HepG2 (cell line): ENCODE measurements around the gene NUP133. TPM values are rescaled to one million over a fixed set of nuclear protein-coding genes. Genes with fewer than 3 reads are reported as not detected.
A peak's percentile ranks its signal among the peaks of the same experiment; 100 is the strongest.

Experiments used
- ATF4 ChIP-seq, 2 experiments: fragments of 450-650 bp in 1 of 2; sonication (generic) in 1 of 2; formaldehyde crosslinking; IDR thresholded peaks; 2 replicates each; pipeline versions ENCODE4 v1.5.0 to v1.8.0; 2020 to 2022; ENCODE audit warnings: mild to moderate bottlenecking in 1 of 2, missing genetic modification reagents in 1 of 2
- ATM ChIP-seq: fragments of 450-650 bp; IDR thresholded peaks from 2 replicates; pipeline ENCODE4 v1.7.1; 2017; ENCODE audit warnings: mild to moderate bottlenecking, borderline replicate concordance
- BRCA1 ChIP-seq: sonication (generic); formaldehyde crosslinking; IDR thresholded peaks from 2 replicates; pipeline ENCODE4 v1.4.0; 2020; ENCODE audit warnings: missing genetic modification reagents
- CEBPG ChIP-seq: IDR thresholded peaks from 2 replicates; pipeline ENCODE4 v1.6.1; 2016
- FOXA1 ChIP-seq, 2 experiments: fragments of 450-650 bp in 1 of 2; sonication (generic) in 1 of 2; formaldehyde crosslinking in 1 of 2; IDR thresholded peaks; 2 replicates each; pipeline versions ENCODE4 v1.4.0 to v1.6.1; 2016 to 2020; ENCODE audit warnings: missing genetic modification reagents in 1 of 2
- HOXA5 ChIP-seq: sonication (generic); formaldehyde crosslinking; IDR thresholded peaks from 2 replicates; pipeline ENCODE4 v1.4.0; 2020; ENCODE audit warnings: missing genetic modification reagents
- NFATC3 ChIP-seq: sonication (generic); formaldehyde crosslinking; IDR thresholded peaks from 2 replicates; pipeline ENCODE4 v1.5.1; 2020; ENCODE audit warnings: mild to moderate bottlenecking, missing genetic modification reagents
- NR3C1 ChIP-seq: sonication (generic); formaldehyde crosslinking; IDR thresholded peaks from 2 replicates; pipeline ENCODE4 v1.4.0; 2020; ENCODE audit warnings: missing genetic modification reagents
- TAF15 ChIP-seq: fragments of 200-400 bp; formaldehyde crosslinking; IDR thresholded peaks from one replicate; pipeline ENCODE4 v1.6.1; 2018; ENCODE audit warnings: mild to moderate bottlenecking, low read depth, low read length; ENCODE audit not compliant: poor library complexity, severe bottlenecking
- TBL1XR1 ChIP-seq: fragments of 150-350 bp; IDR thresholded peaks from 2 replicates; pipeline ENCODE4 v1.6.1; 2014; ENCODE audit warnings: borderline replicate concordance, low read length; ENCODE audit not compliant: partially characterized antibody
- TCF7 ChIP-seq: sonication (generic); IDR thresholded peaks from 2 replicates; pipeline ENCODE4 v1.6.1; 2016; ENCODE audit warnings: antibody characterized with exemption, low read depth
- THYN1 ChIP-seq: sonication (generic); formaldehyde crosslinking; IDR thresholded peaks from 2 replicates; pipeline ENCODE4 v1.8.1; 2023; ENCODE audit warnings: low read depth, mild to moderate bottlenecking, moderate library complexity, missing genetic modification reagents, borderline replicate concordance
- ZBTB8A ChIP-seq: sonication (generic); formaldehyde crosslinking; IDR thresholded peaks from 2 replicates; pipeline ENCODE4 v1.4.0; 2020; ENCODE audit warnings: mild to moderate bottlenecking, low read depth, missing genetic modification reagents, borderline replicate concordance
- ZMYM3 ChIP-seq: sonication (generic); formaldehyde crosslinking; IDR thresholded peaks from 2 replicates; pipeline ENCODE4 v1.5.1; 2020; ENCODE audit warnings: mild to moderate bottlenecking, missing genetic modification reagents
- ZNF446 ChIP-seq: sonication (generic); formaldehyde crosslinking; IDR thresholded peaks from 2 replicates; pipeline ENCODE4 v1.5.0; 2020; ENCODE audit warnings: mild to moderate bottlenecking, missing genetic modification reagents
- ZNF460 ChIP-seq: sonication (generic); formaldehyde crosslinking; IDR thresholded peaks from 2 replicates; pipeline ENCODE4 v1.5.1; 2020; ENCODE audit warnings: missing genetic modification reagents, mild to moderate bottlenecking, borderline replicate concordance
- ZNF557 ChIP-seq: sonication (generic); formaldehyde crosslinking; IDR thresholded peaks from 2 replicates; pipeline ENCODE4 v1.4.0; 2020; ENCODE audit warnings: missing genetic modification reagents
- ZNF775 ChIP-seq: sonication (generic); formaldehyde crosslinking; IDR thresholded peaks from 2 replicates; pipeline ENCODE4 v1.4.0; 2020; ENCODE audit warnings: missing genetic modification reagents, mild to moderate bottlenecking, moderate library complexity, borderline replicate concordance
- ZNF790 ChIP-seq: sonication (generic); formaldehyde crosslinking; IDR thresholded peaks from 2 replicates; pipeline ENCODE4 v1.8.0; 2022; ENCODE audit warnings: missing genetic modification reagents, mild to moderate bottlenecking, borderline replicate concordance
- polyA plus RNA-seq, 8 experiments: library from polyadenylated mRNA; depleted of rRNA in 3 of 8; stranded (reverse) in 7 of 8; unstranded in 1 of 8; fragments of >200 nt; fragmentation: Illumina TruSeq in 4 of 8; extraction: Trizol in 4 of 8; gene quantifications; 2 replicates each; pipeline versions ENCODE4 v1.2.1 to v1.2.3, GENCODE V29; 2011 to 2016; ENCODE audit warnings: low read depth in 4 of 8, missing spikeins in 1 of 8, mixed read lengths in 1 of 8; ENCODE audit not compliant: insufficient read depth in 1 of 8
- total RNA-seq, 5 experiments: library from RNA; depleted of rRNA; stranded (reverse); fragments of >200 nt; fragmentation: Illumina TruSeq; extraction: Trizol; gene quantifications; 2 replicates each; pipeline ENCODE4 v1.2.3, GENCODE V29; 2016; ENCODE audit warnings: low read depth in 1 of 5
- TF ChIP-seq, protein P1 (sequence below): sonication (generic); formaldehyde crosslinking; IDR thresholded peaks from 2 replicates; pipeline ENCODE4 v1.5.0; 2020; ENCODE audit warnings: mild to moderate bottlenecking, missing genetic modification reagents, borderline replicate concordance
- TF ChIP-seq, protein P2 (sequence below): sonication (generic); formaldehyde crosslinking; IDR thresholded peaks from 2 replicates; pipeline ENCODE4 v1.8.0; 2022; ENCODE audit warnings: mild to moderate bottlenecking, missing genetic modification reagents; ENCODE audit not compliant: insufficient replicate concordance

Gene NUP133
- total and polyA plus RNA-seq, 2 of the 13 experiments (the other 11 are each of a cell fraction or from before 2014, with no cell fraction given) = 17.7 to 45.6 TPM

GRCh38 chr1:229430761-229431283 is 77.3 kb downstream of the NUP133 start (continued):
- TF ChIP-seq, protein P1, sequence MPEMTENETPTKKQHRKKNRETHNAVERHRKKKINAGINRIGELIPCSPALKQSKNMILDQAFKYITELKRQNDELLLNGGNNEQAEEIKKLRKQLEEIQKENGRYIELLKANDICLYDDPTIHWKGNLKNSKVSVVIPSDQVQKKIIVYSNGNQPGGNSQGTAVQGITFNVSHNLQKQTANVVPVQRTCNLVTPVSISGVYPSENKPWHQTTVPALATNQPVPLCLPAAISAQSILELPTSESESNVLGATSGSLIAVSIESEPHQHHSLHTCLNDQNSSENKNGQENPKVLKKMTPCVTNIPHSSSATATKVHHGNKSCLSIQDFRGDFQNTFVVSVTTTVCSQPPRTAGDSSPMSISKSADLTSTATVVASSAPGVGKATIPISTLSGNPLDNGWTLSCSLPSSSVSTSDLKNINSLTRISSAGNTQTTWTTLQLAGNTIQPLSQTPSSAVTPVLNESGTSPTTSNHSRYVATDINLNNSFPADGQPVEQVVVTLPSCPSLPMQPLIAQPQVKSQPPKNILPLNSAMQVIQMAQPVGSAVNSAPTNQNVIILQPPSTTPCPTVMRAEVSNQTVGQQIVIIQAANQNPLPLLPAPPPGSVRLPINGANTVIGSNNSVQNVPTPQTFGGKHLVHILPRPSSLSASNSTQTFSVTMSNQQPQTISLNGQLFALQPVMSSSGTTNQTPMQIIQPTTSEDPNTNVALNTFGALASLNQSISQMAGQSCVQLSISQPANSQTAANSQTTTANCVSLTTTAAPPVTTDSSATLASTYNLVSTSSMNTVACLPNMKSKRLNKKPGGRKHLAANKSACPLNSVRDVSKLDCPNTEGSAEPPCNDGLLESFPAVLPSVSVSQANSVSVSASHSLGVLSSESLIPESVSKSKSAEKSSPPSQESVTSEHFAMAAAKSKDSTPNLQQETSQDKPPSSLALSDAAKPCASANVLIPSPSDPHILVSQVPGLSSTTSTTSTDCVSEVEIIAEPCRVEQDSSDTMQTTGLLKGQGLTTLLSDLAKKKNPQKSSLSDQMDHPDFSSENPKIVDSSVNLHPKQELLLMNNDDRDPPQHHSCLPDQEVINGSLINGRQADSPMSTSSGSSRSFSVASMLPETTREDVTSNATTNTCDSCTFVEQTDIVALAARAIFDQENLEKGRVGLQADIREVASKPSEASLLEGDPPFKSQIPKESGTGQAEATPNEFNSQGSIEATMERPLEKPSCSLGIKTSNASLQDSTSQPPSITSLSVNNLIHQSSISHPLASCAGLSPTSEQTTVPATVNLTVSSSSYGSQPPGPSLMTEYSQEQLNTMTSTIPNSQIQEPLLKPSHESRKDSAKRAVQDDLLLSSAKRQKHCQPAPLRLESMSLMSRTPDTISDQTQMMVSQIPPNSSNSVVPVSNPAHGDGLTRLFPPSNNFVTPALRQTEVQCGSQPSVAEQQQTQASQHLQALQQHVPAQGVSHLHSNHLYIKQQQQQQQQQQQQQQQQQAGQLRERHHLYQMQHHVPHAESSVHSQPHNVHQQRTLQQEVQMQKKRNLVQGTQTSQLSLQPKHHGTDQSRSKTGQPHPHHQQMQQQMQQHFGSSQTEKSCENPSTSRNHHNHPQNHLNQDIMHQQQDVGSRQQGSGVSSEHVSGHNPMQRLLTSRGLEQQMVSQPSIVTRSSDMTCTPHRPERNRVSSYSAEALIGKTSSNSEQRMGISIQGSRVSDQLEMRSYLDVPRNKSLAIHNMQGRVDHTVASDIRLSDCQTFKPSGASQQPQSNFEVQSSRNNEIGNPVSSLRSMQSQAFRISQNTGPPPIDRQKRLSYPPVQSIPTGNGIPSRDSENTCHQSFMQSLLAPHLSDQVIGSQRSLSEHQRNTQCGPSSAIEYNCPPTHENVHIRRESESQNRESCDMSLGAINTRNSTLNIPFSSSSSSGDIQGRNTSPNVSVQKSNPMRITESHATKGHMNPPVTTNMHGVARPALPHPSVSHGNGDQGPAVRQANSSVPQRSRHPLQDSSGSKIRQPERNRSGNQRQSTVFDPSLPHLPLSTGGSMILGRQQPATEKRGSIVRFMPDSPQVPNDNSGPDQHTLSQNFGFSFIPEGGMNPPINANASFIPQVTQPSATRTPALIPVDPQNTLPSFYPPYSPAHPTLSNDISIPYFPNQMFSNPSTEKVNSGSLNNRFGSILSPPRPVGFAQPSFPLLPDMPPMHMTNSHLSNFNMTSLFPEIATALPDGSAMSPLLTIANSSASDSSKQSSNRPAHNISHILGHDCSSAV = no peak
- no peak for TF ChIP-seq ZNF790
- TF ChIP-seq ATM = no peak
- TF ChIP-seq TBL1XR1 = no peak
- TF ChIP-seq THYN1 (CRISPR knock-in tag) = no peak
- no peak for TF ChIP-seq NFATC3 (CRISPR knock-in tag)
- TF ChIP-seq, protein P2, sequence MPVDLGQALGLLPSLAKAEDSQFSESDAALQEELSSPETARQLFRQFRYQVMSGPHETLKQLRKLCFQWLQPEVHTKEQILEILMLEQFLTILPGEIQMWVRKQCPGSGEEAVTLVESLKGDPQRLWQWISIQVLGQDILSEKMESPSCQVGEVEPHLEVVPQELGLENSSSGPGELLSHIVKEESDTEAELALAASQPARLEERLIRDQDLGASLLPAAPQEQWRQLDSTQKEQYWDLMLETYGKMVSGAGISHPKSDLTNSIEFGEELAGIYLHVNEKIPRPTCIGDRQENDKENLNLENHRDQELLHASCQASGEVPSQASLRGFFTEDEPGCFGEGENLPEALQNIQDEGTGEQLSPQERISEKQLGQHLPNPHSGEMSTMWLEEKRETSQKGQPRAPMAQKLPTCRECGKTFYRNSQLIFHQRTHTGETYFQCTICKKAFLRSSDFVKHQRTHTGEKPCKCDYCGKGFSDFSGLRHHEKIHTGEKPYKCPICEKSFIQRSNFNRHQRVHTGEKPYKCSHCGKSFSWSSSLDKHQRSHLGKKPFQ (CRISPR knock-in tag) = no peak
- no peak for TF ChIP-seq ZNF460 (CRISPR knock-in tag)
- TF ChIP-seq ZNF446 (CRISPR knock-in tag) = no peak
- TF ChIP-seq ZBTB8A (CRISPR knock-in tag) = no peak
- TF ChIP-seq ATF4 (CRISPR knock-in tag; IDR thresholded peaks at IDR 0.05) = no peak
- no peak for TF ChIP-seq ZNF557
- TF ChIP-seq HOXA5 (CRISPR knock-in tag) = no peak
- TF ChIP-seq ZNF775 (CRISPR knock-in tag) = no peak
- TF ChIP-seq NR3C1 (CRISPR knock-in tag) = no peak
- TF ChIP-seq ZMYM3 (CRISPR knock-in tag) = no peak
- no peak for TF ChIP-seq TCF7
- no peak for TF ChIP-seq TAF15
- 0 out of 2 replicates have a peak, but pooled peaks have one; percentile 45 for TF ChIP-seq BRCA1 (CRISPR knock-in tag)
- no peak for TF ChIP-seq FOXA1 (IDR thresholded peaks at IDR 0.05)
- no peak for TF ChIP-seq FOXA1 (CRISPR knock-in tag; IDR thresholded peaks at IDR 0.05)
- no peak for TF ChIP-seq CEBPG (CRISPR knock-in tag)
